Fibroblast of mammary gland (primary cell): ENCODE measurements around the gene UPF1.
A peak's percentile ranks its signal among the peaks of the same experiment; 100 is the strongest.

Source experiments
- DNase-seq: peaks from one replicate; pipeline ENCODE4 v3.0.0-alpha.2; 2010; ENCODE audit warnings: low read depth
- H3K4me3 ChIP-seq: 2 replicates; pipeline ENCODE4 v1.5.1; 2011; ENCODE audit warnings: low read depth, mild to moderate bottlenecking, low read length, moderate library complexity; ENCODE audit not compliant: control insufficient read depth
- TF ChIP-seq, protein P1 (sequence below): conservative IDR thresholded peaks from 2 replicates; pipeline ENCODE4 v1.5.1; 2011; ENCODE audit warnings: low read depth, low read length, inconsistent platforms; ENCODE audit not compliant: control insufficient read depth, insufficient read depth

Gene UPF1

DNA sequence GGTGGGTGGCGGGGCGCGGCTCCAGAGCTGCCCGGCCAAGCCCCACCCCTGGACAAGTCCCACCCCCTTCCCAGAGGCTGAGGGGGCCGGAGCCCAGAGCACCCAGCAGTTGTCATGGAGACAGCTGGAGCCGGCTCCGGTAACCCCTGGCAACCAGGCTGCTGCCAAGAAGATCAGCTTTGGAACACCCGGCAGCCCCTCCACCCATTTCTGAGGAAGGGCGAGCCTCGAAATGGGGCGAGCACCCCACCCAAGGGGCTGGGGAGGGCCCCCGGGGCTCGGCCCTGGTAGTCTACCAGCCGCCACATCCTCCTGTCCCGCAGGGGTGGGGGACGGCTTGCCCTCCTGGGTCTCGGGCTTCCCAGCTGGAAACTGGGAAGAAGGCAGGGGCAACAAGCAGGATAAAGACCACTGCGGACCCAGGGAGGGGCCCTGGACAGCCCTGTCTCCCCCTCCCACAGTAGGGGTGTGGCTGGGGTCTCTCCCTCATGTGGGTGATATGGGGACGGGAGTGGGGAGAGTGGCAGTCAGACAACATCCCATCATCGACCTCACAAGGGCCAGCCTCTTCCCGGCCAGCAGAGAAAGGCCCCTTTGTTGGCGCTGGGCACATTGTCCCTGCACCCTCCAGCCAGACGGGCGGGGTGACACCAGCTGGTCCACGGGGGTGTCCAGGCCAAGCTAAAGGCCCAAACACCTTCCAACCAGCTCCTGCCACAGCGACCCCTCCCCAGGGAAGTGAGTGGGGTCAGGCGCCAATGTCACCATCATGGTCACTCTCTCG, 62.7 kb downstream of the UPF1 start:
- DNase-seq = peak; percentile 38
- TF ChIP-seq, protein P1, sequence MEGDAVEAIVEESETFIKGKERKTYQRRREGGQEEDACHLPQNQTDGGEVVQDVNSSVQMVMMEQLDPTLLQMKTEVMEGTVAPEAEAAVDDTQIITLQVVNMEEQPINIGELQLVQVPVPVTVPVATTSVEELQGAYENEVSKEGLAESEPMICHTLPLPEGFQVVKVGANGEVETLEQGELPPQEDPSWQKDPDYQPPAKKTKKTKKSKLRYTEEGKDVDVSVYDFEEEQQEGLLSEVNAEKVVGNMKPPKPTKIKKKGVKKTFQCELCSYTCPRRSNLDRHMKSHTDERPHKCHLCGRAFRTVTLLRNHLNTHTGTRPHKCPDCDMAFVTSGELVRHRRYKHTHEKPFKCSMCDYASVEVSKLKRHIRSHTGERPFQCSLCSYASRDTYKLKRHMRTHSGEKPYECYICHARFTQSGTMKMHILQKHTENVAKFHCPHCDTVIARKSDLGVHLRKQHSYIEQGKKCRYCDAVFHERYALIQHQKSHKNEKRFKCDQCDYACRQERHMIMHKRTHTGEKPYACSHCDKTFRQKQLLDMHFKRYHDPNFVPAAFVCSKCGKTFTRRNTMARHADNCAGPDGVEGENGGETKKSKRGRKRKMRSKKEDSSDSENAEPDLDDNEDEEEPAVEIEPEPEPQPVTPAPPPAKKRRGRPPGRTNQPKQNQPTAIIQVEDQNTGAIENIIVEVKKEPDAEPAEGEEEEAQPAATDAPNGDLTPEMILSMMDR = no peak
- no peak overlapping the region for H3K4me3 ChIP-seq

DNA sequence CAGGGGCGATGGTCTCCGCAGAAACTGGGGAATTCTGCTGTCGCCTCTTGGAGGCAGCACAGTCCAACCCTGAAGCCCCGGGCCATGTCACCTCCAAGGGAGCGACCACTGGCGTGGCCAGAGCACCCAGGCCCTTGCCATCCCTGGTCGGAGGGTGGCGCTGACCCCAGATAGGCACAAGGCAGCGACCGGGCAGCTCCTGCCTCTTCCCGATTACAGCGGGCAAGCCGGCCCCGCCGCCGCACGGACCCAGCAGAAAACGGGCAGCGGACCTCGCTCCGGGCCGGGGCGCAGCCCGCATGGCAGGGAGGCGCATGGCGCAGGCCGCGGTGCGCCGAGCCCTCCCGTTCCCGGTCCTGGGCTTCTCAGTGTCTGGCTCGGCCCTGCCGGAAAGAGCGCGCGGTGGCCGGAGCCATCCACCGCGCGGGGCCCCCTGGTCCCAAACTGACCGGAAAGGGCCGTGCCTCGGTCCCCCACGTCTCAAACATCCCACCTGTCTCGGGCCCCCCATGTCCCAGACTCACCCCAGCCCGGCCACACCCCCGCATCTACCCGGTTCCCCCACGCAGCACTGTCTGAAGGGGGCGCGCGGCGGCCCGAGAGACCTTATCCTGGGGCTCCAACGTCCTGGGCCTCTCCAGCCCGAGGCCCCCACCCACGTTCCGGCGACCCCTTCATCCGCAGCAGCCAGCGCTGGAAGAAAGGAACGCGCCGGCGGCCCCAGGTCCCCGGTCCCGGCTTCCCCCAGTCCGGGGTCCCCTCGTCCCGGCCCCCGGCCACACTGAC, 63.5 kb downstream of the UPF1 start:
- peak overlapping the region; percentile 22 for H3K4me3 ChIP-seq
- peak; percentile 34 for DNase-seq
- TF ChIP-seq, protein P1 = peak; percentile 28

DNA sequence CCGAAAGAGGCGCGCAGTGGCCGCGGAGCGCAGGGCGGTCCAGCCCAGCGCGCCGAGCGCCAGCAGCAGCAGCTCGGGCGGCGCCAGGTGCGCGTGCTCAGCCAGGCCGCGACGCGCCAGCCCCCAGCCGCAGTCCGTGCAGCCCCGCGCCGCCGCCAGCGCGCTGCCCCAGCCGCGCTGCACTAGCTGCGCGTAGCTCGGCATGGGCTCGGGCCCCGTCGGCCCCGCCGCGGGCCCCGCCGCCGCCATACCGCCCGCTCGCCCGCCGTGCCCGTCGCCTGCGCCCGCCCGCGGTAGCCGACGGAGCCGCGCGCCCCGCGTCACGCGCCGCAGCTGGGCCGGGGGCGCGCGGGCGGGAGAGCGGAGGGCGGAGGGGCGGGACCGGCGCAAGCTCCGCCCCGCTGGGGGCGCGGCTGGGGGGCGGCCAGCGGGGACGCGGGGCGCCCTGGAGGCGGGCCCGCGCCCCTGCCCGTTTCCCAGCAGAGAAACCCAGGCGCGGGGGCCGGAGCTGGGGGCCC, 64.1 kb downstream of the UPF1 start, which contains the start of gene CERS1:
CERS1 (minus strand) TSS at position 335 of the 518 bp plus-strand sequence; CDS start at position 249, 86 bp downstream.
- H3K4me3 ChIP-seq = peak within 1 kb of the TSS; percentile 22

DNA sequence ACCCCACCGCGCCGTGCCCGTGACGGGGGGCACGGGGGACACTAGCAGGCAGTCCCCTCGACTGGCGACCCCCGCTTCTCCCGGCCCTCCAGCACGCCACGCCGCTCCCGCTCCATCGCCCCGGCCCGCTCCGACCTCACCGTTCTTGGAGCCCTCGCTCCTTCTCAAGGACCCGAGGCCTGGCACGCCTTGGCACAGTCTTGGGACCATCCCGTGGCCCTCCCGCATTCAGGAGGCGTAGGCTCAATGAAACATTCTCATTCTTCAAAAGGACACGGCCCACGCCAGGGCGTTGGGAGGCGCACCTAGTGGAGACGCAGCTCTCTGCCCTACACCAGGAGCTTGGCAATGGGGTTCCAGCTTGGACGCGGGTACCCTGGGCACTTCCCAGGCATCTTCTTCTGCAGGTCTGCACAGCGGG, 64.7 kb downstream of the UPF1 start:
- no peak for DNase-seq
- H3K4me3 ChIP-seq = no peak overlapping the region
- TF ChIP-seq, protein P1 = no peak

More for the DNA sequence above, 64.1 kb downstream of the UPF1 start, which contains the start of gene CERS1:
- TF ChIP-seq, protein P1 = no peak
- no peak for DNase-seq

DNA sequence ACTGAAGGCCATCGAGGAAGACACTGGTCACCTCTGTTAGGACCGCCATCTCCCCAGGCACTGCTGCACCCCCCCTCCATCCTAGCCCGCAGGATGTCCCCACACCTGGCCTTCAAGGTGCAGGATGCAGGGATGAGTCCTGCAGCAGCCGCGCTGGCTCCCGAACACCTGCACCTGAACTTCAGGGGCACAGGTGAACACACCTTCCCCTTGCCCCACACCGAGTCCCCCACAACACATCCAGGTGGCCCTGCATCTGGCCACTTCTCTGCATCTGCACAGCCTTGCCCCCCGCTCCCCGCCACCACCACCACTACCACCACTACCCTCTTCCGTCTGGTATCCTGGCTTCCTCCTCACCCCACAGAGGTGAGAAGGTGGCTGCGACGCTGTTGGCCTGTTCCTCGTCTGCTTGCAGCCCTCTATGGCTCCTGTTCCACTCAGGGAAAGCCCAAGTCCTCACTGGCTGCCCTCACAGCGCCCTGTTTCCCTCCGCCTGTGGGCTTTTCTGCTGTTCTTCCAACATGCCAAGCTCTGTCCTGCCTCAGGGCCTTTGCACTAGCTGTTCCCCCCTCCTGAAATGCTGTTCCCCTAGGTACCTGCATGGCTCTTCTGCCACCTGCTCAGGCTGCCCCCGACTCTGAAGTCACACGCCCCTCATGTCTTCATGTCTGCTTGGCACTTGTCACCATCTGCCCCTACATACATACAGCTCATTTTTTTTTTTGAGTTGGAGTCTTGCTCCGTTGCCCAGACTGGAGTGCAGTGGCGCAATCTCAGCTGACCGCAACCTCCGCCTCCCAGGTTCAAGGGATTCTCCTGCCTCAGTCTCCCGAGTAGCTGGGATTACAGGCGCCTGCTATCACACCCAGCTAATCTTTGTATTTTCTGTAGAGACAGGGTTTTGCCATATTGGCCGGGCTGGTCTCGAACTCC, 65.6 kb downstream of the UPF1 start:
- H3K4me3 ChIP-seq = no peak overlapping the region
- no peak for DNase-seq
- TF ChIP-seq, protein P1 = no peak
